Uterus (tissue), 2 donors: ENCODE results near the gene CACNA1C.

Experiments used
- CTCF ChIP-seq, 4 experiments: fragments of 200-600 bp in 2 of 4; fragments of 450-650 bp in 2 of 4; sonication (generic) in 2 of 4; IDR thresholded peaks; one replicate each; pipeline ENCODE4 v1.5.1; 2016 to 2019; ENCODE audit warnings: antibody characterized with exemption in 4 of 4, mild to moderate bottlenecking in 2 of 4, moderate library complexity in 1 of 4
- POLR2A ChIP-seq, 2 donors: fragments of 450-650 bp; IDR thresholded peaks; one replicate each; pipeline ENCODE4 v1.6.1; 2016; ENCODE audit warnings: antibody characterized with exemption in 2 of 2, mild to moderate bottlenecking in 1 of 2, moderate library complexity in 1 of 2

DNA sequence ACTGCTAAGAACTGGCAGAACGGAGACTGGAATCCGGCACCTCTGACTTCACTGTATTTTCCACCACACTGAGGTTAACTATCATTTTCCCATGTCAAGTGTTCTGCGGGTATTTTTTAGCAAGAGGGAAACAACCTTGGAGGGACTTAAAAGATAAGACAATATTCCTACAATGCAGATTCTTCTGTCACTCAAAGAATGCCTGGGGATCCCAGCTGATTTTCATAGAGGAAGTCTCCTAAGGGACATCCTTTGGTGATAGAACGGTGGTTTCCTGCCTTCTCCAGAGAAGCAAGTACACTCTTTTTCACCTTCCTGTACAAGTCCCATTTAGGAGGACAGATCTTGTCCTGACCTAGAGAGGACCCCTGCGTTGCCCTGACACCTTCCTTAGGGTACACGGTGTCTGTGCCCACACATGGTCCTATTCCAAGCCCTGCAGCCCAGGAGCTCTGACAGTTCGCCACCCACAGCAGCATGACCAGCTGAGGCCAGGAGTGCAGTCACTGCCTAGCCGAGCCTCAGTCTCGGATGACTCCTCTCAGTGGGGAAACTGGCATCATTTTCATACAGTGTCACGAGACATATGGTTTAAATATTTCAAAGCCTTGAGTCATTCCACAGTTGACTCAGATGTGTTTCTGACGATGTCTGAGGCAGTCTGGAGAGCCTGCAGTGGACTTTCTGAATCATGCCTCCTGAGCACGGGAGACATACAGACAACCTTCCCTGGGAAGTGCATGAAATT lies 560.7 kb downstream of the CACNA1C start:
- TF ChIP-seq POLR2A (IDR thresholded peaks at IDR 0.05) (no peak), CTCF (IDR thresholded peaks at IDR 0.05) (no peak)
